Panc1 (cell line): ENCODE measurements around the gene KRT35.

ENCODE experiments used
- CTCF ChIP-seq: fragments of 450-650 bp; IDR thresholded peaks from 2 replicates; pipeline ENCODE4 v1.5.1; 2017; ENCODE audit warnings: mild to moderate bottlenecking
- POLR2AphosphoS5 ChIP-seq: IDR thresholded peaks from 2 replicates; pipeline ENCODE4 v1.6.1; 2012; ENCODE audit warnings: mild to moderate bottlenecking, low read depth, low read length, moderate library complexity
- SIN3A ChIP-seq: IDR thresholded peaks from 2 replicates; pipeline ENCODE4 v1.6.1; 2012; ENCODE audit warnings: low read depth, mild to moderate bottlenecking, low read length, moderate library complexity, borderline replicate concordance; ENCODE audit not compliant: insufficient read depth
- TCF7L2 ChIP-seq: IDR thresholded peaks from 2 replicates; pipeline ENCODE4 v1.6.1; 2011; ENCODE audit warnings: mild to moderate bottlenecking, low read depth, low read length, inconsistent platforms

- TF ChIP-seq CTCF: no peak
- no peak for TF ChIP-seq POLR2AphosphoS5
- TF ChIP-seq SIN3A: no peak
- no peak for TF ChIP-seq TCF7L2
Measured at GRCh38 chr17:41480581-41480980, 370 bp downstream of the KRT35 start.
